GM18909 (cell line): Measurements from ENCODE around the gene POFUT2.
"Not testable (repeated sequence)": the region's sequence is repeated elsewhere in the genome, so short reads cannot be mapped to it uniquely, and the experiment has no call there.

ENCODE experiments used
- ATAC-seq: cut with Tn5 transposase; IDR thresholded peaks from one replicate; pipeline ENCODE4 v1.9.1; 2021; ENCODE audit warnings: mild to moderate bottlenecking; ENCODE audit not compliant: unreplicated experiment, poor library complexity

The POFUT2 gene

GRCh38 chr21:45313015-45313414 is 25.3 kb upstream of the POFUT2 start:
- ATAC-seq: no peak

- ATAC-seq: no peak
These were observed 24.6 kb upstream of the POFUT2 start for GRCh38 chr21:45312296-45312695.

- no peak for ATAC-seq
These were observed 22.8 kb upstream of the POFUT2 start for GRCh38 chr21:45310459-45310858.

DNA sequence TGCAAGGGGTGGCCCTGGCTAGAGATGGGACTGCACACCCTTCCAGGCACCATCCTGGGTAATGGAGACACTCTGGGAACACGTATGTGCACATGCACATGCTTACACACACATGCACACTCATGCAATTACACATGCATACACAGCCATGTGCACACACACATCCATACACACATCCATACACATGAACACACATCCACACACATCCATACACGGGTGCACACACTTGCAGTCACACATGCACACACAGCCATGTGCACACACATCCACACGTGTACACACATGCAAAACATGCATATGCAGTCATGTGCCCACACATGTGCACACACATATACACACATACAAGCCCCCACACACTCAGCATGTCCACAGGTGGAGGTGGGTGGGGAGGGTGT is 22.3 kb upstream of the POFUT2 start:
- no peak for ATAC-seq

- ATAC-seq: no peak
These were observed 21.6 kb upstream of the POFUT2 start for GRCh38 chr21:45309069-45309986.

DNA sequence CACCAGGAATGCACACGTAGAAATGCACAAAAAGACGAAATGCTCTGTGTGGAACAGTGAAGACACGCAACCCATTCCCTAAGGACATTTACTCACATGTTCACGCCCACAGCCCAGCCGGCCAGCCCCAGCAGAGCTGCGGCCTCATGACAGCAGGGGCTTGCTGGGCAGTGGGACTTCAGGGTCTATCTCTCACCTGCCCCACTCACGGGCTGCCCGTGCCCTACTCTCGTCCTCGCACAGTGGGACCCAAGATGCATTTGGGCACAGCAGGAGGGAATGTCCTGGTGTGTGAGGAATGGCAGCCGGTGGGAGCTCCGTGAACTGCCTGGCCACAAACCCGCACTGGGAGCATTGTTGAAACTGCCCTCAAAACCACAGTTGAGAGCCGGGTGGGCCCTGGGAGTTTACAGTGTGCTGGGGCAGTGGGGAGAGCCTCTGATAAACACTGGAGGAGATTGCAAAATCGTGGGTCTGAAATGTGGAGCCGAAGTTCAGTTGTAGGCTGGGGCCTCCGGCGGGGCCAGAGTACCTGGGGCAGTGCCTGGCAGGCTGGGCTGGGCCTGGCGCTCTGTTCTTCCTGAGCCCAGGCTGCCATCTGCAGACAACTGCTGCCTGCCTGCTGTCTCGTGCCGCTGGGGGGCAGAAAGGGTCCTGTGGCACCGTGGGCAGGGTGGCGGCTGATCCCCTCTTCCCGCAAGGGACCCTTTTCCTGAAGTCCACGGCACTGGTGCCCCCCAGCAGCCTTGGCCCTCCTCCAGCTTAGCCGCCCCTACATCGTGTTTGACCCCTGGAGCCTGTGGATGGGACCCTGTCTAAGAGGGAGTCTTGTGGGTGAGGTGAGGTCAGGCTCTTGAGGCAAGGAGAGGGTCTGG is 20.7 kb upstream of the POFUT2 start:
- no peak for ATAC-seq

GRCh38 chr21:45307597-45308158 is 20.0 kb upstream of the POFUT2 start:
- ATAC-seq: not testable (repeated sequence)

- no peak for ATAC-seq
These were observed 19.3 kb upstream of the POFUT2 start for GRCh38 chr21:45306832-45307571.

GRCh38 chr21:45306453-45306831 is 18.7 kb upstream of the POFUT2 start:
- ATAC-seq: no peak

- ATAC-seq: no peak
These were observed 18.1 kb upstream of the POFUT2 start for GRCh38 chr21:45305836-45306235.

DNA sequence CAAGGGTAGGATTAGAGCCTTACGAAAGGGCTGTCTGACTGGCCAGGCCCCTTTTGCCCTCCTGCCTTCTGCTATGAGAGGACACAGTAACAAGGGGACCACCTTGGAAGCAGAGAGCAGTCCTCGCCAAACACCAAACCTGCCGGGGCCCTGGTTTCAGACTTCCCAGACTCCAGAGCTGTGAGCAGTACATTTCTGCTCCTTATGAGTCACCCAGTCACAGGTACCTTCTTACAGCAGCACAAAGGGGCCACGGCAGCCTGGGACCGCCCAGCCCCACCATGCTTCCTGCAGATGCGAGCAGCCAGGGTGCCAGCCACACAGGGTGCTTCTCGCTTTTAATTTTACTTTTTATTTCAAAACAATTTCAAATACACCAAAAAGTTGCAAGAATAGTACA is 17.2 kb upstream of the POFUT2 start:
- ATAC-seq: no peak

DNA sequence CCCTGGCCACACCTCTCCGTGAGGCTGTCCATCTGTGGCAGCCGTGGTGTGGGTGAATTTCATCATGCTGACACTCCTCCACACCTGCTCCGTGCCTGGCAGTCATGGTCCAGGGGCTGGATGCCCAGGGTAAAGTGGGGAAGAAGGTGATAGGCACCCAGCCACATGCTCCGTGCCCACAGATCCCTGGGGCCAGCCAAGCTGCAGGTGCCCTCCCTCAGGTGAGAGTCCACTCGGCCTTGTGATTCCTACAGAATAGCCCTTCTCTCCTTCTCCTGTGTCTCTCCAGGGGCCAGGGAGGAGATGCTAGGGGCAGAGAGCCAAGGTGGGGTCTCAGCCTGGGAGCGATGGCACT is 16.8 kb upstream of the POFUT2 start:
- ATAC-seq: no peak

GRCh38 chr21:45303751-45304475 is 16.2 kb upstream of the POFUT2 start:
- ATAC-seq: no peak

- no peak for ATAC-seq
These were observed 15.5 kb upstream of the POFUT2 start for GRCh38 chr21:45303091-45303615.

DNA sequence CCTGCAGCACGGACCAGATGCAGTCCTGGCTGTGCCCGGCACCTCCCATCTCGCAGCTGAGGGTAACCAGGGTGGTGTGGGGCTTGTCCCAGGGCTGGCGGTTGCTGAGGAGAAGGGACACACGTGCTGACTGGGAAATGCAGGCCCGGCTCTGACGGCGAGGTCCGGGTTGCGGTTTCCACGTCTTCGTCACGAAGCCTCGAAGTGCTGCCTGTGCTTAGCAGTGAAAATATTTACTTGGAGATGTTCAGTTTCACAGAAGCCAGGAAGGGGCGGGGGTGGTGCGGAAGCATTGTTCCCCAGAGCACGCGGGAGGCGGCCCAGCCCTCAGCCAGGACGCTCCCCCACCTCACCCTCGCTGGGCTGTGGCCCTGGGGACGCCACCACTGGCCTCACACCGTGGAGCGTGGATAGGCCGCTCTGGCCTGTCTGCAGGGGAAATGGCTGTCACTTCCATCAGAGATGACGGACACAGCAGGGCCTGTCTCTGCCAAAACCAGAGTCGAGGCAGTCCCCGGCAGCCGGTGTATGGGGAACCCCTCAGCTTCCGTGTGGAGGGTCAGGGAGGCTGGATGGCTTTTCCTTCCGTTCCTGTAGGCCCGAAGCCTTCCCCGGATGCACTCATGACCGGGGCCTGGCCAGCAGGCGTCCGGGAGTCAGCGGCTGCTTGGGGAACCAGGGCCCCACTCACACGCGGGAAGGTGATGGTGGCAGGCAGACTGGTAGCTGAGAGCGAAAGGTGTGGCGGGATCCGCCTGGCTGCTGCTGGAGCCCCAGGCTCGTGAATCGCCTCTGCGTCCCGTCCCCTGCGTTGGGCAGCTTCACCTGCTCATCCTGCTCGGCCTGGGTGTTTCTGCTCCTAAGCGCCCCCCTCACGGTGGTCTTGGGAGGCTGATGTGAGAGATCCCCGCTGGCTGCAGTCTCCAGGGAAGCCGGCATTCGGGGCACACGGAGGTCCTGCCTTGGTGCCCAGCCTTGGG is 14.7 kb upstream of the POFUT2 start:
- ATAC-seq: no peak

DNA sequence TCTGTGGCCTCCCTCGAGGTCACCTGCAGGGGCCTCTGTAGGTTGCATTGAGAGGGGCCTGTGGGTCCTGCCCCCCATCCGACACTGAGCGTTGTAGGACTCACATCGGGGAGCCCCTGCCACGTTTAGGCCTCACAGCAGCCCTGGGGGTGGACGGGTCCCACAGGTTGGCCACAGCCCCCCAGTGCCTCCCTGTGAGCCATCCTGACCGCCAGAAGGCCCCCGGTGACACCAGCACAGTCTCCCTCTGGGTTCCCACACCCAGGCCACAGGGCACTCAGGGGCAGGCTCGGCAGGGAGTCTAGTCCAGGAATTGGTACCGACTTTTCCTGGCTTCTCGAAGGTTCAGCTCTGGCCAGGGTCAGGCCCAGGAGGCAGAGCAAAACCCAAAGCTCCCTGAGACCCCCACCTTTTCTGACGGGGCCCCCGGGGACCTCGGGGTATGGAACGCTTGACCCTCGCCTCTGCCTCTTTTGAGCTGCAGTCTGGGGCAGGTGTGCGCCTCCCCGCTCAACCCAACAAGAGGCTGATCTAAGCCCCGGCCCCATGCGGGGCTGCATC is 13.9 kb upstream of the POFUT2 start:
- no peak for ATAC-seq

- ATAC-seq: no peak
These were observed 13.3 kb upstream of the POFUT2 start for GRCh38 chr21:45300786-45301520.
